Heart right ventricle (tissue), 16 donors: ENCODE results near the gene TCERG1L. TPM values are rescaled to one million over a fixed set of nuclear protein-coding genes. Genes with fewer than 3 reads are reported as not detected.

Experiments used
- ATAC-seq, 8 donors: fragments of 200-7000 bp; cut with Tn5 transposase; one replicate each; pipeline ENCODE4 v1.9.1; 2020; ENCODE audit warnings: mild to moderate bottlenecking in 8 of 8, moderate library complexity in 8 of 8, moderate number of reproducible peaks in 1 of 8
- DNase-seq, 2 donors: peaks; one replicate each; pipeline ENCODE4 v3.0.0-alpha.2; 2020
- H3K27ac ChIP-seq, 10 donors: fragments of 200-600 bp; sonication (generic) in 2 of 10; one replicate each; pipeline versions ENCODE4 v1.5.0 to v1.8.0; 2020 to 2022; ENCODE audit warnings: mild to moderate bottlenecking in 3 of 10
- H3K27me3 ChIP-seq, 7 donors: fragments of 200-600 bp; one replicate each; pipeline ENCODE4 v1.8.0; 2021 to 2022; ENCODE audit warnings: mild to moderate bottlenecking in 2 of 7
- H3K36me3 ChIP-seq, 9 donors: fragments of 200-600 bp; sonication (generic) in 1 of 9; one replicate each; pipeline versions ENCODE4 v1.5.0 to v1.8.0; 2020 to 2022; ENCODE audit warnings: mild to moderate bottlenecking in 2 of 9
- H3K4me1 ChIP-seq, 9 donors: fragments of 200-600 bp; sonication (generic) in 1 of 9; one replicate each; pipeline versions ENCODE4 v1.5.0 to v1.8.0; 2020 to 2022; ENCODE audit warnings: mild to moderate bottlenecking in 4 of 9
- H3K4me3 ChIP-seq, 10 donors: fragments of 200-600 bp; sonication (generic) in 2 of 10; one replicate each; pipeline versions ENCODE4 v1.5.0 to v1.8.0; 2020 to 2022; ENCODE audit warnings: mild to moderate bottlenecking in 7 of 10, moderate library complexity in 2 of 10
- H3K9me3 ChIP-seq, 11 donors: fragments of 200-600 bp in 10 of 11; sonication (generic) in 2 of 11; one replicate each; pipeline versions ENCODE4 v1.5.0 to v1.8.0; 2013 to 2022; ENCODE audit warnings: mild to moderate bottlenecking in 2 of 11, control low read depth in 1 of 11, moderate library complexity in 1 of 11
- WGBS, 2 donors: extraction: QIAGEN DNeasy Blood & Tissue Kit; methylation state at CpG; one replicate each; pipeline ENCODE4 v1.1.7; 2013; ENCODE audit warnings: inconsistent platforms in 1 of 2; 5-methylcytosine and 5-hydroxymethylcytosine counted together
- intact Hi-C, 10 donors: fragments of 100-400 bp; cut with DNase I; formaldehyde crosslinking; loops; one replicate each; pipeline versions ENCODE4 v1.11.1 to v1.14.2; 2022
- polyA plus RNA-seq, 2 donors: library from polyadenylated mRNA; stranded (reverse); fragments of 200-250 nt; gene quantifications; one replicate each; pipeline ENCODE4 v1.2.3, GENCODE V29; 2013
- total RNA-seq, 10 donors: library from RNA; stranded (reverse); fragmentation: NEBNext Ultra II Directional in 3 of 10; extraction: Animal tissue kit (Norgen Biotek cat#: 25700) in 3 of 10; gene quantifications; one replicate each; pipeline versions ENCODE4 v1.2.1 to v1.2.4, GENCODE V29; 2021 to 2023
- TF ChIP-seq, protein P1 (sequence below), 9 donors: fragments of 200-600 bp; sonication (generic) in 2 of 9; IDR thresholded peaks; one replicate each; pipeline versions ENCODE4 v1.5.0 to v1.8.0; 2021 to 2022; ENCODE audit warnings: antibody characterized with exemption in 9 of 9, mild to moderate bottlenecking in 5 of 9, moderate library complexity in 1 of 9
- donor health status: Arrhythmogenic right ventricular cardiomyopathy.
- donor health status: ischemic (EF 13 %, LVEDD 7.1; RV severe dilation, severe dysfunction).
- donor health status: healthy with polysubstance abuse.
- donor health status: DM: no; HTN: yes; CAD: no.
- donor health status: DM: no; HTN: no; CAD: no.
- donor health status: ischemic (EF 25% LVEDD 6.9; RV normal size, moderate dysfunction).
- donor health status: ischemic (EF 25% LVEDD 5.7; RV mildly dilated, moderate dysfunction).
- donor health status: healthy.
- donor health status: DM: yes; HTN: yes; CAD: no.
- donor health status: Ischemic cardiomyopathy.
- donor health status: ischemic (EF 35%, LVEDD 5.7; RV mildly dilated, moderate dysfunction).
- donor health status: nonischemic (EF 11% LVEDD 7.7; RV severe dilation, severe dysfunction).
- donor health status: DM: yes; HTN: yes; CAD: no.
- donor health status: PGD.
- donor health status: ischemic (EF 29% LVEDD 5.4; RV normal size, mild dysfunction).
- donor health status: nonischemic (EF 23%, LVEDD 6.1; RV moderate dilation, normal function).

TCERG1L gene
- total and polyA plus RNA-seq, 12 donors = 0.09 TPM; not detected in 10

GRCh38 chr10:131129544-131129943 lies 182.0 kb downstream of the TCERG1L start:
- no peak for ATAC-seq
- 73 to 83% methylated on average over 6 of the region's 6 CpGs for WGBS, 2 donors
- DNase-seq = no peak
- Histone ChIP-seq H3K27ac (no peak overlapping the region), H3K4me3 (no peak overlapping the region), H3K36me3 (no peaks in the 10 kb centered on the region), H3K9me3 (no peaks in the 10 kb centered on the region), H3K27me3 (peaks cover 0 to 51% (median 25%) of the 10 kb centered on the region in 7 donors), H3K4me1 (peaks cover 0 to 39% (median 16%) of the 10 kb centered on the region in 9 donors)
- intact Hi-C loops = no loop called here
- TF ChIP-seq, protein P1, sequence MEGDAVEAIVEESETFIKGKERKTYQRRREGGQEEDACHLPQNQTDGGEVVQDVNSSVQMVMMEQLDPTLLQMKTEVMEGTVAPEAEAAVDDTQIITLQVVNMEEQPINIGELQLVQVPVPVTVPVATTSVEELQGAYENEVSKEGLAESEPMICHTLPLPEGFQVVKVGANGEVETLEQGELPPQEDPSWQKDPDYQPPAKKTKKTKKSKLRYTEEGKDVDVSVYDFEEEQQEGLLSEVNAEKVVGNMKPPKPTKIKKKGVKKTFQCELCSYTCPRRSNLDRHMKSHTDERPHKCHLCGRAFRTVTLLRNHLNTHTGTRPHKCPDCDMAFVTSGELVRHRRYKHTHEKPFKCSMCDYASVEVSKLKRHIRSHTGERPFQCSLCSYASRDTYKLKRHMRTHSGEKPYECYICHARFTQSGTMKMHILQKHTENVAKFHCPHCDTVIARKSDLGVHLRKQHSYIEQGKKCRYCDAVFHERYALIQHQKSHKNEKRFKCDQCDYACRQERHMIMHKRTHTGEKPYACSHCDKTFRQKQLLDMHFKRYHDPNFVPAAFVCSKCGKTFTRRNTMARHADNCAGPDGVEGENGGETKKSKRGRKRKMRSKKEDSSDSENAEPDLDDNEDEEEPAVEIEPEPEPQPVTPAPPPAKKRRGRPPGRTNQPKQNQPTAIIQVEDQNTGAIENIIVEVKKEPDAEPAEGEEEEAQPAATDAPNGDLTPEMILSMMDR (IDR thresholded peaks at IDR 0.05) = no peak

DNA sequence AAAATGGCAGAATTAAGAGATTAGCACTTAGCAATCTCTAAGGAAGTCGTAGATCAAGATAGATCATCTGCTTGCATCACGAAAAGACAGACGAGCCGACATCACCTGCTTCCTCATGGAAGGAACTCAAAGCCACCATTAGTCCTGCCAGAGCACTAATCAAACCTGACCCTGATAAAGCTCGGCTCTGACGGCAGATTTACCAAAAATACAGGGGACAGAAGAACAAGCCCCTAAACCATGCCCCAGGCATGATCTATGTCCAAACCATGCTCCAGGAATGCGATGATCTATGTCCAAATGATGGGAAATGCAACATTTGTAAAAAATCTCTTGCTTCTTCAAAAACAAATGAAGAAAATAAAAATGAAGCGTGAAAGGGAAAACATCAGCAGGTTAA lies 182.8 kb downstream of the TCERG1L start:
- ATAC-seq = no peak
- H3K4me3 ChIP-seq = no peak overlapping the region
- 71 to 73% methylated on average over 8 of the region's 8 CpGs for WGBS, 2 donors
- H3K27ac ChIP-seq = no peak overlapping the region
- intact Hi-C loops = no loop called here
- peaks cover 0 to 39% (median 16%) of the 10 kb centered on the region in 9 donors for H3K4me1 ChIP-seq
- TF ChIP-seq, protein P1 (IDR thresholded peaks at IDR 0.05) = no peak
- no peaks in the 10 kb centered on the region for H3K36me3 ChIP-seq
- no peaks in the 10 kb centered on the region for H3K9me3 ChIP-seq
- peaks cover 0 to 55% (median 33%) of the 10 kb centered on the region in 7 donors for H3K27me3 ChIP-seq
- no peak for DNase-seq

GRCh38 chr10:131127610-131128009 lies 183.9 kb downstream of the TCERG1L start:
- peaks cover 0 to 51% (median 38%) of the 10 kb centered on the region in 7 donors for H3K27me3 ChIP-seq
- H3K27ac ChIP-seq = no peak overlapping the region
- ATAC-seq (no peak), DNase-seq (no peak)
- no peaks in the 10 kb centered on the region for H3K9me3 ChIP-seq
- no peaks in the 10 kb centered on the region for H3K36me3 ChIP-seq
- WGBS, 2 donors = 51 to 60% methylated on average over 8 of the region's 8 CpGs
- intact Hi-C loops = no loop called here
- peaks cover 0 to 34% (median 14%) of the 10 kb centered on the region in 9 donors for H3K4me1 ChIP-seq
- H3K4me3 ChIP-seq = no peak overlapping the region
- TF ChIP-seq, protein P1 (IDR thresholded peaks at IDR 0.05) = no peak

- intact Hi-C loops = no loop called here
- DNase-seq = no peak
- no peak for ATAC-seq
- H3K4me1 ChIP-seq = peaks cover 0 to 30% (median 11%) of the 10 kb centered on the region in 9 donors
- H3K27ac ChIP-seq = no peak overlapping the region
- H3K36me3 ChIP-seq = no peaks in the 10 kb centered on the region
- WGBS, 2 donors = 54 to 64% methylated on average over 9 of the region's 9 CpGs
- TF ChIP-seq, protein P1 (IDR thresholded peaks at IDR 0.05) = no peak
- H3K9me3 ChIP-seq = no peaks in the 10 kb centered on the region
- no peak overlapping the region for H3K4me3 ChIP-seq
- peaks cover 0 to 51% (median 38%) of the 10 kb centered on the region in 7 donors for H3K27me3 ChIP-seq
These were observed 184.4 kb downstream of the TCERG1L start for GRCh38 chr10:131127138-131127589.
